CD4-positive, CD25-positive, alpha-beta regulatory T cell (primary cell): Measurements from ENCODE around the gene EP300. TPM values are rescaled to one million over a fixed set of nuclear protein-coding genes. Genes with fewer than 3 reads are reported as not detected.

Experiments
- ATAC-seq, 2 donors: fragments of 150-1000 bp; cut with Tn5 transposase; one replicate each; pipeline ENCODE4 v1.10.0; 2021; ENCODE audit warnings: low read depth in 2 of 2, moderate number of reproducible peaks in 2 of 2, moderate library complexity in 1 of 2
- DNase-seq, 3 donors: peaks; one replicate each; pipeline versions ENCODE4 v3.0.0 to v3.0.0-alpha.2; 2012 to 2022; ENCODE audit warnings: mixed read lengths in 1 of 3
- H3K27ac ChIP-seq: one replicate; pipeline ENCODE4 v1.7.0; 2013; ENCODE audit warnings: mild to moderate bottlenecking, low read length; ENCODE audit not compliant: insufficient read depth, poor library complexity, severe bottlenecking
- H3K27me3 ChIP-seq: one replicate; pipeline ENCODE4 v1.7.0; 2013; ENCODE audit warnings: low read length; ENCODE audit not compliant: control insufficient read depth, insufficient read depth
- H3K36me3 ChIP-seq: one replicate; pipeline ENCODE4 v1.7.0; 2013; ENCODE audit warnings: mild to moderate bottlenecking, low read length, moderate library complexity; ENCODE audit not compliant: control insufficient read depth, insufficient read depth
- H3K4me1 ChIP-seq: 2 replicates; pipeline ENCODE4 v1.7.0; 2013; ENCODE audit warnings: mild to moderate bottlenecking, low read length; ENCODE audit not compliant: insufficient read depth, control insufficient read depth, poor library complexity, severe bottlenecking
- H3K4me3 ChIP-seq: one replicate; pipeline ENCODE4 v1.7.0; 2013; ENCODE audit warnings: low read depth, mild to moderate bottlenecking, low read length, moderate library complexity
- H3K9me3 ChIP-seq, 2 experiments: 1 replicate in 1 of 2; 2 replicates in 1 of 2; pipeline ENCODE4 v1.7.0; 2013; ENCODE audit warnings: low read length in 2 of 2, mild to moderate bottlenecking in 1 of 2, moderate library complexity in 1 of 2; ENCODE audit not compliant: control insufficient read depth in 2 of 2
- H3K27ac Mint-ChIP-seq, 3 donors: one replicate each; pipeline ENCODE4 v1.8.0; 2020 to 2022; ENCODE audit warnings: mild to moderate bottlenecking in 3 of 3, mixed read lengths in 3 of 3, moderate library complexity in 2 of 3
- H3K27me3 Mint-ChIP-seq: one replicate; pipeline ENCODE4 v1.8.0; 2022; ENCODE audit warnings: mild to moderate bottlenecking, mixed read lengths
- H3K36me3 Mint-ChIP-seq: one replicate; pipeline ENCODE4 v1.8.0; 2020; ENCODE audit warnings: mixed read lengths
- H3K4me1 Mint-ChIP-seq, 4 donors: one replicate each; pipeline ENCODE4 v1.8.0; 2020 to 2022; ENCODE audit warnings: mixed read lengths in 4 of 4, mild to moderate bottlenecking in 1 of 4
- H3K4me3 Mint-ChIP-seq, 4 donors: one replicate each; pipeline ENCODE4 v1.8.0; 2020 to 2022; ENCODE audit warnings: mild to moderate bottlenecking in 4 of 4, mixed read lengths in 4 of 4, moderate library complexity in 3 of 4
- H3K9me3 Mint-ChIP-seq, 7 donors: one replicate each; pipeline ENCODE4 v1.8.0; 2020 to 2022; ENCODE audit warnings: mixed read lengths in 7 of 7, mild to moderate bottlenecking in 3 of 7, moderate library complexity in 2 of 7
- polyA plus RNA-seq, 4 donors: library from polyadenylated mRNA; unstranded; fragments of 300-500 nt; fragmentation: Illumina TruSeq; gene quantifications; one replicate each; pipeline ENCODE4 v1.2.3, GENCODE V29; 2021
- total RNA-seq: library from RNA; stranded (reverse); gene quantifications from one replicate; pipeline ENCODE4 v1.2.3, GENCODE V29; 2022

EP300 gene
- total and polyA plus RNA-seq, 5 donors from 2014 or later: 8.1 to 177 (median 12.6) TPM

DNA sequence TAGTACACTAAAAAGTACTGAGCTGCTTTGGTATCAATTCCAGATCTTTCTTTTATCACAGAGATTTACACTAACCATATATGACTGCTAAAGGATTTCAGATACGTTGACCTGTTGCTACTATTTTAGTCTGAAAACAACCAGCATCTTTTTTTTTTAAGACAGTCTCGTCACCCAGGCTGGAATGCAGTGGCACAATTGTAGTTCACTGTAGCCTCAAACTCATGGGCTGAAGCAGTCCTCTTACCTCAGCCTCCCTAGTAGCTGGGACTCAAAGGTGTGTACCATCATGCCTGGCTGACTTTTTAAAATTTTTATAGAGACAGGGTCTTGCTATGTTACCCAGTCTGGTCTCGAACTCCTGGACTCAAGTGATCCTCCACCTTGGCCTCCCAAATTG lies 88.5 kb downstream of the EP300 start:
- Mint-ChIP-seq H3K36me3 (peaks cover 22% of the 10 kb centered on the region), H3K4me3 (no peak overlapping the region), H3K27me3 (no peaks in the 10 kb centered on the region), H3K27ac (peak overlapping the region; percentile 64 to 87 (median 73)), H3K4me1 (peaks cover 0 to 8% (median 2%) of the 10 kb centered on the region in 4 donors), H3K9me3 (no peaks in the 10 kb centered on the region)
- no peak for ATAC-seq
- no peaks in the 10 kb centered on the region for H3K4me1 ChIP-seq
- no peak for DNase-seq
- no peak overlapping the region for H3K27ac ChIP-seq
- no peaks in the 10 kb centered on the region for H3K9me3 ChIP-seq
- no peaks in the 10 kb centered on the region for H3K27me3 ChIP-seq
- peaks cover 30% of the 10 kb centered on the region for H3K36me3 ChIP-seq
- H3K4me3 ChIP-seq: no peak overlapping the region

DNA sequence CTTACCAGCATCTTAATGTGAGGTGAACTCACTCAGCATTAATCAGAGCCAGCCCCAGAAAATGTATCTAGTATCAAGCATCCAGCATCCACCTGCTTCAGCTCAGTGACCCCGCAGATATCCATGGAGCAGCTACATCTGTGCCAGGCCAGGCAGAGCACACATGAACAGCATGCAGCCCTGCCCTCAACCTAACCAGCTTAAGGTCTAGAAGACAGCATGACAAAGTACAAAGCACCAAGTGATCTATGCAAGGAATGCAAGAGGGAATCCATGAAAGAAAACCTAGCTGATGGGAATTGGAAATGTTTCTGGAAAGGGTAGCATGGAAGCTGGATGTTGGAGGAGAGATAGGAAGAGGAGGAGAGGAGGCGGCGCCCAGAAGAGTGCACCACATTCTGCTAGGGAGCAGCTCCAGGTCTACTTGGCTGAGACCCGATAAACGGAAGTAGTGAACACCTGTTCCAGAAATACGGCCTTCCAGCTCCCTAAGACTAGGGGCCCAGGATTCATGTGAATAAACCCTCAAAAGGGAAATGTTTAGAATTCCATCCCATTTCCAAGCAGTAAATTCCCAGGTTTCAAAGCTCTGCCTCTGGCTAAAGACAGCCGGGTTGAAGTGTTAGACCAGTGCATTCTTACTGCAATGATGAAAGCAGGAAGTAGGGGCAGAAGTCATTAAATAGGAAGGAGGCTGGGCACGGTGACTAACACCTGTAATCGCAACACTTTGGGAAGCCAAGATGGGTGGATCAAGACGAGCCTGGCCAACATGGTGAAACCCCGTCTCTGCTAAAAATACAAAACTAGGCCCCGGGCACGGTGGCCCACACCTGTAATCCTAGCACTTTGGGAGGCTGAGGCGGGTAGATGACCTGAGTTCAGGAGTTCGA lies 89.2 kb downstream of the EP300 start:
- Histone ChIP-seq H3K27ac (no peak overlapping the region), H3K4me3 (no peak overlapping the region), H3K9me3 (no peaks in the 10 kb centered on the region), H3K36me3 (peaks cover 24% of the 10 kb centered on the region), H3K27me3 (no peaks in the 10 kb centered on the region), H3K4me1 (no peaks in the 10 kb centered on the region)
- ATAC-seq (no peak), DNase-seq (no peak)
- peak overlapping the region in 1 of 3 donors; percentile 73 for H3K27ac Mint-ChIP-seq
- H3K4me1 Mint-ChIP-seq: peaks cover 0 to 8% (median 2%) of the 10 kb centered on the region in 4 donors
- peaks cover 18% of the 10 kb centered on the region for H3K36me3 Mint-ChIP-seq
- H3K27me3 Mint-ChIP-seq: no peaks in the 10 kb centered on the region
- H3K4me3 Mint-ChIP-seq: no peak overlapping the region
- H3K9me3 Mint-ChIP-seq: no peaks in the 10 kb centered on the region

DNA sequence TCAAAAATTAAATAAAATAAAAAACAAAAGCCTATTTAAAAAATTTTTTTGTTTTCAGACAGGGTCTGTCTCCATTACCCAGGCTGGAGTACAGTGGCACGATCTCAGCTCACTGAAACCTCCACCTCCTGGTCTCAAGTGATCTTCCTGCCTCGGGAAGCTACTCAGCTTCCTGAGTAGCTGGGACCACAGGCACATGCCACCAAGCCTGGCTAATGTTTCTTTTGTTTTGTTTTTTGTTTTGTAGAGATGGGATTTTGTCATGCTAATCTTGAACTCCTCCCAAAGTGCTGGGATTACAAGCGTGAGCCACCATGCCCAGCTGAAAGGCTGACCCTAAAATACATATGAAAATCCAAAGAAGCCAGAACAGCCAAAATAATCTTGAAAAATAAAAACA lies 92.3 kb downstream of the EP300 start:
- Histone ChIP-seq H3K27ac (no peak overlapping the region), H3K27me3 (no peaks in the 10 kb centered on the region), H3K9me3 (no peaks in the 10 kb centered on the region), H3K4me1 (no peaks in the 10 kb centered on the region), H3K36me3 (no peaks in the 10 kb centered on the region), H3K4me3 (no peak overlapping the region)
- H3K4me1 Mint-ChIP-seq: peaks cover 0 to 4% (median 2%) of the 10 kb centered on the region in 4 donors
- ATAC-seq (no peak), DNase-seq (no peak)
- H3K27me3 Mint-ChIP-seq: no peaks in the 10 kb centered on the region
- H3K36me3 Mint-ChIP-seq: peaks cover 4% of the 10 kb centered on the region
- no peak overlapping the region for H3K4me3 Mint-ChIP-seq
- no peaks in the 10 kb centered on the region for H3K9me3 Mint-ChIP-seq
- H3K27ac Mint-ChIP-seq: no peak overlapping the region

DNA sequence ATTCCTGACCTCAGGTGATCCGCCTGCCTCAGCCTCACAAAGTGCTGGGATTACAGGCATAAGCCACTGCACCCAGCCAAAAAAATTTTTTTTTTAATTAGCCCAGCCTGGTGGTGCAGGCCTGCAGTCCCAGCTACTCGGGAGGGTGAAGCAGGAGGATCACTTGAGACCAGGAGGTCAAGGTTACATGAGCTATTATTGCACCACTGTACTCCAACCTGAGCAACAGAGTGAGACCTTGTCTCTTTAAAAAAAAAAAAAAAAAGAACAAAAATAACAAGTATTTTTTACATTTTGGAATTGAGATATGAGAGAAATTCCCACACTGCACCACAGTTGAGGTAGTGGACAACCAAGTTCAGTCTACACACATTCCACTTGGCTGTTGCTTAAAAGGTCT lies 99.1 kb downstream of the EP300 start:
- Histone ChIP-seq H3K9me3 (no peaks in the 10 kb centered on the region), H3K36me3 (no peaks in the 10 kb centered on the region), H3K27ac (no peak overlapping the region), H3K4me3 (no peak overlapping the region), H3K27me3 (no peaks in the 10 kb centered on the region), H3K4me1 (no peaks in the 10 kb centered on the region)
- Mint-ChIP-seq H3K36me3 (no peaks in the 10 kb centered on the region), H3K4me3 (no peak overlapping the region), H3K27ac (no peak overlapping the region), H3K9me3 (no peaks in the 10 kb centered on the region), H3K27me3 (peaks cover 10% of the 10 kb centered on the region), H3K4me1 (peaks cover 0 to 6% (median under 1%) of the 10 kb centered on the region in 4 donors)
- DNase-seq (no peak), ATAC-seq (no peak)

DNA sequence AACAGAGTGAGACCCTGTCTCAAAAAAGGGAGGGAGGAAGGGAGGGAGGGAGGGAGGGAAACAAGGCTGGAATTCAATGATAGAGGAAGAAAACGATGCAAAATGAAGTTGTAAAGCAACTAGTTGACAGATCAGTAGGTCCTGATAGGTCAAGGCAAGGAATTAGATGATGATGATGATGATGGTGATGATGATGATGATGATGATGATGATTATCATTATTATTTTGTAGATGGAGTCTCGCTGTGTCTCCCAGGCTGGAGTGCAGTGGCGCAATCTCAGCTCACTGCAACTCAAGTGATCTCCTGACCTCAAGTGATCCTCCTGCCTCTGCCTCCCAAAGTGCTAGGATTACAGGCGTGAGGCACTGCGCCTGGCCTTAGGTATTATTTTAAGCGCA lies 101.4 kb downstream of the EP300 start:
- ATAC-seq (no peak), DNase-seq (no peak)
- Histone ChIP-seq H3K4me3 (no peak overlapping the region), H3K4me1 (peaks cover 19% of the 10 kb centered on the region), H3K27ac (no peak overlapping the region), H3K27me3 (no peaks in the 10 kb centered on the region), H3K9me3 (no peaks in the 10 kb centered on the region), H3K36me3 (no peaks in the 10 kb centered on the region)
- Mint-ChIP-seq H3K36me3 (no peaks in the 10 kb centered on the region), H3K4me3 (peak overlapping the region in 1 of 4 donors; percentile 36), H3K9me3 (no peaks in the 10 kb centered on the region), H3K4me1 (peaks cover 3 to 20% (median 11%) of the 10 kb centered on the region in 4 donors), H3K27me3 (peaks cover 10% of the 10 kb centered on the region), H3K27ac (peak overlapping the region in 1 of 3 donors; percentile 43)

DNA sequence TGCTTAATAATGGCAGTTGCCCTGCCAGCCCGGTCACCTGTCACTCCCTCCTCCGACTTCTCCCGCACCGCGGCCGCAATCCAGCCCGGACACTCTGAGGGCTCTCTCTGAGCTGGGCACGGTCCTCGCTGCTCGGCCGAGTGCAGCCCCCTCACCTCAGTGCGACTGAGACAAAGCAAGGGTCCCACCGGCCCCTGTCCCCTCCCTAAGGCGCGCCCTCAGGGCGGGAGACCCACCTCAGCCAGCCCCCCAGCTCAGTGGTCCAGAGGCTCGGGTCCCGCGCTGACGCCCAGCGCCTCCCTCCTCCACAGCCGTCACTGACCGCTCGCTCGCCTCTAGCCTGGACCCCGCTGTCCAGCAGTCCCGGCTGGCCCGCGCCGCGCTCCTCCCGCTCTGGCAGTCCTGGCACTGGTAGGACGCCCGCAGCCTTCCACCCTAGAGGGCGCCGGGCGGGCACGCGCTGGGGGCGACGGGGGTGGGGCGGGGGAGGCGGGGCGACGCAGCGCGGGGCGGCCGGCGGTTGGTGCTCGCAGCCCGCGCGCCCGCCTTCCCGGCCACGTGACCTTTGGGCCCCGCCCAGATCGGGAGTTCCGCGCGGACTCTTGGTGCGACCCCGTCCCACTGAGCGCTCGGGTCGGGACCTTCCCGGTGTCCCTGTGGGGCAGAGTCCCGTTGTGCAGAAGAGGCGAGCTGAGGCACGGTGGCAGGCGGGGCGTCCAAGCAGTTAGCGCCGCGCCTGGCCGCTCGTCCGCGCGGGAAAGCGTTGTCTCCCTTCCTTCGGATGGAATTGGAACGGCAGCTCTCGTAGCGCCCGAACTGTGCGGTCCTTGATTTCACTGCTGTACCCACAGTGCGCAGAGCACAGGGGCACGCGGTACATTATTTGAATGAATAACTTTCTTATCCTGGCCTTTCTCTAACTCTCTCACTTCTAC lies 104.9 kb downstream of the EP300 start:
- ATAC-seq (peak; percentile 88 to 89), DNase-seq (peak; percentile 72 to 80 (median 74))
- H3K36me3 ChIP-seq: no peaks in the 10 kb centered on the region
- peaks cover 16% of the 10 kb centered on the region for H3K27me3 Mint-ChIP-seq
- no peaks in the 10 kb centered on the region for H3K36me3 Mint-ChIP-seq
- H3K4me1 ChIP-seq: peaks cover 19% of the 10 kb centered on the region
- H3K4me1 Mint-ChIP-seq: peaks cover 3 to 20% (median 11%) of the 10 kb centered on the region in 4 donors
- peak overlapping the region in 2 of 3 donors; percentile 56 to 58 for H3K27ac Mint-ChIP-seq
- no peak overlapping the region for H3K27ac ChIP-seq
- H3K27me3 ChIP-seq: no peaks in the 10 kb centered on the region
- H3K9me3 Mint-ChIP-seq: peaks cover 0 to 1% (median 0%) of the 10 kb centered on the region in 7 donors
- no peaks in the 10 kb centered on the region for H3K9me3 ChIP-seq
- H3K4me3 ChIP-seq: peak overlapping the region; percentile 86
- peak overlapping the region; percentile 87 to 94 (median 91) for H3K4me3 Mint-ChIP-seq

DNA sequence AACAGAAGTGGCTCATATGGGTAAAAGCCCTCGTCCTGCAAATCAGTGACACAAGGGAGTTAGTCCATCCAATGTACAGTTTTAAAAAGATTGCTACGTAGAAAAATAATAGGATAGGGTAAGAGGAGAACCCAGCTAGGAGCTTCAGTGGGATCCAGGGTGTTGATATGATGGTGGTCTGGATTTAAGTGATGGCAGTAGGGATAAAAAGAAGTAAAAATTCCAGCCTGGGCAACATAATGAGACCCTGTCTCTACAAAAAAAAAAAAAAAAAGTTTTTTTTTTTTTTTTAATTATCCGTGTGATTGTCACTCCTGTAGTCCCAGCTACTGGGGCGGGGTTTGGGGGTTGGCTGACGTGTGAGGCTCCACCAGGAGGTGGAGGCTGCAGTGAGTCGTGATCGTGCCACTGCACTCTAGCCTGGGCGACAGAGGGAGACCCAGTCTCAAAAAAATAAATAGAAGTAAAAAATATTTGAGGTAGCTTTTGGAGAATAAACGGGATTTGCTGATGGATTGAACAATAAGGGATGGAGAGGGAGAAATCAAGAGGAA lies 105.7 kb downstream of the EP300 start:
- Mint-ChIP-seq H3K9me3 (peaks cover 0 to 1% (median 0%) of the 10 kb centered on the region in 7 donors), H3K4me1 (peaks cover 3 to 19% (median 11%) of the 10 kb centered on the region in 4 donors), H3K27me3 (peaks cover 13% of the 10 kb centered on the region), H3K27ac (peak overlapping the region in 2 of 3 donors; percentile 56 to 58), H3K4me3 (peak overlapping the region; percentile 87 to 94 (median 91)), H3K36me3 (no peaks in the 10 kb centered on the region)
- Histone ChIP-seq H3K36me3 (no peaks in the 10 kb centered on the region), H3K4me1 (peaks cover 19% of the 10 kb centered on the region), H3K27me3 (peaks cover under 1% of the 10 kb centered on the region), H3K9me3 (no peaks in the 10 kb centered on the region), H3K27ac (no peak overlapping the region), H3K4me3 (peak overlapping the region; percentile 86)
- DNase-seq (peak; percentile 21 to 56 (median 36)), ATAC-seq (peak in 1 of 2 donors; percentile 27)
